Measurements from ENCODE around the gene MICU1. TPM values are rescaled to one million over a fixed set of nuclear protein-coding genes. Genes with fewer than 3 reads are reported as not detected.
A peak's percentile ranks its signal among the peaks of the same experiment; 100 is the strongest.
"Not testable (repeated sequence)": the region's sequence is repeated elsewhere in the genome, so short reads cannot be mapped to it uniquely, and the experiment has no call there.

Gene MICU1
- total RNA-seq, 2 donors from 2014 or later = 36.6 to 37.6 TPM

DNA sequence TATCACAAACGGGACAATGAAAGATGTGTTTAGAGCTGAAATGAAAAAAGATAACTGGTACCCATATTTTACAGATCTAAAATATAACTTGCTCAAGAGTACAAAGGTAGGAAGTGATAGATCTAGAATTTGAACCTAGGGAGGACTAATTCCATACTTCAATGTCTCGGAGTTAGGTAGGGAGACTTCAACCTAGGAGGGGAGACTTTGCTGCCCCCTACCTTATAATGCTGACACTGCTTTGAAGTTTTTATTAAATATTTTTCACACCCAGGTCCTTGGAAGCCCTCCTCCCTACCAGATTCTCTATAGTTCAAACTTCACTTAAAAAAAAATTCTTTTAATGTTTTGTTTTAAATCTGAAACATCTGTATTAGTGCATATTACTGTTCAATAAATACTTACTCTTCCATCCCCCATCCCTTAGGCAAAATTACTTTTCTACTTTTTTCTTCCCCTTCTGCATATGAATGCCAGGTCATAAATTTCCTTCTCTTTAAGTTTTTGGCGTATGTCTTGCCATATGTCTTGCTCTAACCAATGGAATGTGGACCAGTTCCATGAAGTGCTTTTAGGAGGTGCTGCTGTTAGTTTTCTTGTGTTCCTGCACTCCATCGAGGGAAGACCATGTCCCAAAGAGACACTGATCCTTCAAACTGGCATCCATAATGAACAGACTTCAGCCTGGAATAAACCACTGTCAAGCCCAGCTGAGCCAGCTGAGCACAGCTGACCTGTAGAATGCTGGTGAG is 57.8 kb downstream of the MICU1 start:
- H3K4me1 Mint-ChIP-seq (ENCODE audit: low read depth) = peaks cover 25% of the 10 kb centered on the region
- no peak for ATAC-seq (replicated peaks in 1 of 2)
- H3K4me3 Mint-ChIP-seq = no peak overlapping the region

DNA sequence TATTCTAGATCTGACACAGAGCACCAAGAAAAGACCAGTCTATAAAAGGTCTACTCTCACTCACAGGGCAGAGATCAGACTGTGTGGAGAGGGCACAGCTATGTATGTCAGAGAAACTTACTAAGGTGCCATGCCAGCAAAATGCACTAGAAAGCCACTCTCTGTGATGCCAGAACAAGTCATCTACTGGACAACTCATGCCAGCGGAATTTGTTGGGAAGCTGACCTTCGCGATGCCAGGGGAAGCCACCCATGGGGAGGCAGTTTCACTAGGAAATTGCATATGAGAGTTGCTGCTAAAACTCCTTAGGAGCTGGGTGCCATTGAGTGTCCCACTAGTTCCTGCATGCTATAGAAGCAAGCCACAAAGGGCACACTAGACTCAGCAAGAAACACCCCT is 58.5 kb downstream of the MICU1 start:
- no peaks in the 10 kb centered on the region for H3K27me3 Mint-ChIP-seq (ENCODE audit: low read depth)
- DNase-seq (no peak), ATAC-seq (replicated peaks in 1 of 2) (no peak)
- peaks cover 0 to 2% of the 10 kb centered on the region in 2 donors for H3K9me3 Mint-ChIP-seq
- no peak overlapping the region for H3K27ac Mint-ChIP-seq
- peaks cover 32% of the 10 kb centered on the region for H3K4me1 Mint-ChIP-seq (ENCODE audit: low read depth)
- H3K36me3 Mint-ChIP-seq (ENCODE audit: insufficient read depth in 2 of 2) = peaks cover 5 to 9% of the 10 kb centered on the region in 2 donors
- H3K4me3 Mint-ChIP-seq = no peak overlapping the region

More for the DNA sequence above, 57.8 kb downstream of the MICU1 start:
- H3K27me3 Mint-ChIP-seq (ENCODE audit: low read depth) = no peaks in the 10 kb centered on the region
- no peak for DNase-seq
- peaks cover 3 to 5% of the 10 kb centered on the region in 2 donors for H3K36me3 Mint-ChIP-seq (ENCODE audit: insufficient read depth in 2 of 2)
- peaks cover 0 to 2% of the 10 kb centered on the region in 2 donors for H3K9me3 Mint-ChIP-seq
- H3K27ac Mint-ChIP-seq = no peak overlapping the region

GRCh38 chr10:72564596-72564995 is 61.3 kb downstream of the MICU1 start:
- Mint-ChIP-seq H3K27ac (peak overlapping the region; percentile 71), H3K4me3 (peak overlapping the region in 1 of 2 donors; percentile 12), H3K27me3 (ENCODE audit: low read depth) (no peaks in the 10 kb centered on the region), H3K36me3 (ENCODE audit: insufficient read depth in 2 of 2) (peaks cover 13 to 24% of the 10 kb centered on the region in 2 donors), H3K9me3 (peaks cover 0 to 2% of the 10 kb centered on the region in 2 donors), H3K4me1 (ENCODE audit: low read depth) (peaks cover 47% of the 10 kb centered on the region)
- peak; percentile 32 to 43 for DNase-seq
- ATAC-seq (replicated peaks in 1 of 2) = peak; percentile 77 to 86

DNA sequence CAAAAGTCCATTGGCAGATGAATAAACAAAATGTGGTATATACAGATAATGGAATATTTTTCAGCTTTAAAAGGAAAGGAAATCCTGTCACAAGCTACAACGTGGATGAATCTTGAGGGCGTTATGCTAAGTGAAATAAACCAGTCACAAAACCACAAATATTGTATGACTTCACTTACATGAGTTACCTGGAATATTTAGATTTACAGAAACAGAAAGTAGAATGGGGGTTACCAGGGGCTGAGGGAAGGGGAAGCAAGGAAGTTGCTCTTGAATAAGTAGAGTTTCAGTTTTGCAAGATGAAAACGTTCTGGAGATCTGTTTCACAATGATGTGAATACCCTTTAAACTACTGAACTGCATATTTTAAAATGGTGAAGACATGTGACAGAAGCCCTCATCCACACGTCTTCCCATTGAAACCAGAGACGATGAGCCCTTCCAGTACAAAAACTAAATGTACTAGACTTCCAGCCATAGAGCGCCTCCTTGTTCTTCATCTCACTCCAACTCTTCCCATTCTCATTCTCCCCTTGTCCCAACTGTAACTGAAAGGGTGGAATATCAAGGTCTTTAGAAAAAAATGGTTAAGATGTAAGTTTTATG is 62.4 kb downstream of the MICU1 start:
- Mint-ChIP-seq H3K4me3 (peak overlapping the region; percentile 65 to 78), H3K4me1 (ENCODE audit: low read depth) (peaks cover 47% of the 10 kb centered on the region), H3K9me3 (peaks cover 0 to 2% of the 10 kb centered on the region in 2 donors), H3K27me3 (ENCODE audit: low read depth) (no peaks in the 10 kb centered on the region), H3K27ac (peak overlapping the region; percentile 86), H3K36me3 (ENCODE audit: insufficient read depth in 2 of 2) (peaks cover 13 to 26% of the 10 kb centered on the region in 2 donors)
- ATAC-seq (replicated peaks in 1 of 2) (peak; percentile 75 to 76), DNase-seq (peak; percentile 34 to 36)

- Mint-ChIP-seq H3K9me3 (peaks cover 0 to 2% of the 10 kb centered on the region in 2 donors), H3K27ac (no peak overlapping the region), H3K4me1 (ENCODE audit: low read depth) (peaks cover 41% of the 10 kb centered on the region), H3K36me3 (ENCODE audit: insufficient read depth in 2 of 2) (peaks cover 13 to 26% of the 10 kb centered on the region in 2 donors), H3K4me3 (peak overlapping the region in 1 of 2 donors; percentile 41), H3K27me3 (ENCODE audit: low read depth) (no peaks in the 10 kb centered on the region)
- no peak for ATAC-seq (replicated peaks in 1 of 2)
- DNase-seq = no peak
Measured at GRCh38 chr10:72561745-72562166, 64.1 kb downstream of the MICU1 start.

DNA sequence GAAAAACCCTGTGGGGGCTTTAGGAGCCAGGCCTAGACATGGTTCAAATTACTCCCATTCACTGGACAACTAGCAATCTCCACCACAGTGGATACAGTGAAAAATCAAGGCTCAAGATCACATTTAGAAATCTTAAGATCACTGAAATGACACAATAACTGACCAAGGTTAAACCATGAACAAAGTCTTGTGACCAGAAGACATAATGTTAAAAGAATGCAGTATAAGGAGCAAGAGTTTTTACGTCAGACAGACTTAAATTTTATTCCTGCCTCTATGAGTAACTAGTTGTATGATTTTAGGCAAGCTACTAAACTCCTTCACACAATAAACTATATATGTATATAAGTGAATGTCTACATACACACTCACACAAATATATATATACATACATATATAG is 68.5 kb downstream of the MICU1 start:
- Mint-ChIP-seq H3K9me3 (no peaks in the 10 kb centered on the region), H3K4me3 (no peak overlapping the region), H3K36me3 (ENCODE audit: insufficient read depth in 2 of 2) (peaks cover 7 to 16% of the 10 kb centered on the region in 2 donors), H3K4me1 (ENCODE audit: low read depth) (peaks cover 14% of the 10 kb centered on the region), H3K27me3 (ENCODE audit: low read depth) (no peaks in the 10 kb centered on the region), H3K27ac (no peak overlapping the region)
- no peak for DNase-seq
- ATAC-seq (replicated peaks in 1 of 2) = no peak

GRCh38 chr10:72552857-72553256 is 73.0 kb downstream of the MICU1 start:
- ATAC-seq (replicated peaks in 1 of 2) (no peak), DNase-seq (no peak)
- Mint-ChIP-seq H3K27me3 (ENCODE audit: low read depth) (no peaks in the 10 kb centered on the region), H3K4me1 (ENCODE audit: low read depth) (no peaks in the 10 kb centered on the region), H3K9me3 (no peaks in the 10 kb centered on the region), H3K27ac (peak overlapping the region; percentile 65), H3K36me3 (ENCODE audit: insufficient read depth in 2 of 2) (peaks cover 0 to 3% of the 10 kb centered on the region in 2 donors), H3K4me3 (no peak overlapping the region)

GRCh38 chr10:72550239-72550638 is 75.6 kb downstream of the MICU1 start:
- Mint-ChIP-seq H3K9me3 (no peaks in the 10 kb centered on the region), H3K36me3 (ENCODE audit: insufficient read depth in 2 of 2) (peaks cover 0 to 4% of the 10 kb centered on the region in 2 donors), H3K4me3 (no peak overlapping the region), H3K4me1 (ENCODE audit: low read depth) (no peaks in the 10 kb centered on the region), H3K27me3 (ENCODE audit: low read depth) (no peaks in the 10 kb centered on the region), H3K27ac (no peak overlapping the region)
- no peak for ATAC-seq (replicated peaks in 1 of 2)
- no peak for DNase-seq

- Mint-ChIP-seq H3K4me1 (ENCODE audit: low read depth) (no peaks in the 10 kb centered on the region), H3K27me3 (ENCODE audit: low read depth) (no peaks in the 10 kb centered on the region), H3K4me3 (no peak overlapping the region), H3K9me3 (peaks cover 0 to 3% of the 10 kb centered on the region in 2 donors), H3K36me3 (ENCODE audit: insufficient read depth in 2 of 2) (peaks cover 2 to 16% of the 10 kb centered on the region in 2 donors), H3K27ac (no peak overlapping the region)
- ATAC-seq (replicated peaks in 1 of 2) (no peak), DNase-seq (no peak)
Measured at GRCh38 chr10:72545546-72545945, 80.3 kb downstream of the MICU1 start.

- DNase-seq; ATAC-seq (replicated peaks in 1 of 2); H3K27ac Mint-ChIP-seq; H3K4me1 Mint-ChIP-seq (ENCODE audit: low read depth); H3K27me3 Mint-ChIP-seq (ENCODE audit: low read depth); H3K4me3 Mint-ChIP-seq; H3K9me3 Mint-ChIP-seq: not testable (repeated sequence)
- H3K36me3 Mint-ChIP-seq (ENCODE audit: insufficient read depth in 2 of 2) = peaks cover 2 to 16% of the 10 kb centered on the region in 2 donors
Measured at GRCh38 chr10:72543855-72544254, 82.0 kb downstream of the MICU1 start.

DNA sequence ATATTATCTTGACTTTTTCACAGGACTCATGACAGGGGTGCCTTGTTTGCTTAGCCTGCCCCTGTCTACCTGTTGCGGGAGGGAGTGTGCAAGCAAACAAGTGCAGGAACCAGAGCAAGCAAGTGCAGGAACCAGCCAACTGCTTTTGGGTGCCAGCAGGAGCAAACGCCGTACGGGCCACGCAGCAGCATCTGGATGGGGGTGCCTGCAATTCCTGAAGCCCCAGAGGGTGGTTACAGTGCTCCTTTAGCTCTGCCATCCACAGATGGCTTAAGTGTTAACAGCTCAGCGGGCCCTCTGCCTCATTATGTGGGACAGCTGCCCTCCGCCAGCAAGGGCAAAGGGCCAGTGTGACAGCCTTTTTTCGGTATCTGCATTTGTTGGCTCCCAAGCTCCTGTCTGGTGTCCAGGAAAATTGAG is 83.5 kb downstream of the MICU1 start:
- DNase-seq = no peak
- Mint-ChIP-seq H3K9me3 (peaks cover 0 to 3% of the 10 kb centered on the region in 2 donors), H3K4me1 (ENCODE audit: low read depth) (peaks cover 9% of the 10 kb centered on the region), H3K4me3 (no peak overlapping the region), H3K36me3 (ENCODE audit: insufficient read depth in 2 of 2) (peaks cover 2 to 16% of the 10 kb centered on the region in 2 donors), H3K27me3 (ENCODE audit: low read depth) (no peaks in the 10 kb centered on the region), H3K27ac (no peak overlapping the region)
- no peak for ATAC-seq (replicated peaks in 1 of 2)

DNA sequence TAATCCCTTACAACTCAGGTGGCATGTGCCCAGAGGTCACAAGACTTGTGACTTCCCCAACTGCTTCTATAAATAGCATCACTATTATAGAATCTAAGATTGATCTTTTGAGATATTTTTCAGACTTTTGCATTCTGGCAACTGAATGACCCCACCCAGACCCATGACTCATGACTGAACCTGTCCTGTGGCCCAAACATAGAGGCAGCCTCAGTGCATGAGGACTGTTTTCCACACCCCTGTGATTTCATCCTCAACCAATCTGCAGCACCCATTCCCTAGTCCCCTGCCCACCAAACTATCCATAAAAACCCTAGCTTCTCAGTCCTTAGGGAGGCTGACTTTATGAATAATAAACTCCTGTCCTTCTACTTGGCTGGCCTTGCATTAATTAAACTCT is 84.5 kb downstream of the MICU1 start:
- Mint-ChIP-seq H3K4me1 (ENCODE audit: low read depth) (peaks cover 9% of the 10 kb centered on the region), H3K4me3 (no peak overlapping the region), H3K9me3 (peaks cover 0 to 3% of the 10 kb centered on the region in 2 donors), H3K27me3 (ENCODE audit: low read depth) (no peaks in the 10 kb centered on the region), H3K36me3 (ENCODE audit: insufficient read depth in 2 of 2) (peaks cover 2 to 16% of the 10 kb centered on the region in 2 donors), H3K27ac (no peak overlapping the region)
- ATAC-seq (replicated peaks in 1 of 2) (no peak), DNase-seq (no peak)

GRCh38 chr10:72540193-72540807 is 85.6 kb downstream of the MICU1 start:
- no peak for ATAC-seq (replicated peaks in 1 of 2)
- no peak for DNase-seq
- Mint-ChIP-seq H3K9me3 (peaks cover 0 to 3% of the 10 kb centered on the region in 2 donors), H3K4me1 (ENCODE audit: low read depth) (peaks cover 9% of the 10 kb centered on the region), H3K36me3 (ENCODE audit: insufficient read depth in 2 of 2) (peaks cover 2 to 16% of the 10 kb centered on the region in 2 donors), H3K27me3 (ENCODE audit: low read depth) (no peaks in the 10 kb centered on the region), H3K4me3 (no peak overlapping the region), H3K27ac (no peak overlapping the region)
